H1 (cell line): ENCODE measurements around the gene SLC9C2. TPM values are rescaled to one million over a fixed set of nuclear protein-coding genes. Genes with fewer than 3 reads are reported as not detected.

Source experiments
- CTCF ChIA-PET: fragments of 300-600 bp; sonication (Branson Sonifier 250); formaldehyde crosslinking; loops from one replicate; lab custom pipeline; 2021; ENCODE audit not compliant: partially characterized antibody; lab: Charles Lee
- POLR2A ChIA-PET: fragments of 300-600 bp; sonication (Branson Sonifier 250); formaldehyde crosslinking; loops from one replicate; lab custom pipeline; 2021; ENCODE audit warnings: inconsistent platforms; ENCODE audit not compliant: partially characterized antibody; lab: Charles Lee
- DNase-seq, 2 experiments: peaks; one replicate each; pipeline versions ENCODE4 v3.0.0 to v3.0.0-alpha.2; 2010 to 2022; ENCODE audit warnings: low spot score in 2 of 2, low read depth in 1 of 2, mixed read lengths in 1 of 2
- FAIRE-seq: peaks from 2 replicates; lab custom pipeline; 2011; peaks lifted over from hg19 to GRCh38; lab: Jason Lieb, UNC
- H2AFZ ChIP-seq: 2 replicates; pipeline ENCODE4 v1.8.1; 2012; ENCODE audit warnings: low read length, inconsistent platforms
- H2AK5ac ChIP-seq: 2 replicates; pipeline ENCODE4 v1.6.1; 2013; ENCODE audit warnings: low read depth, low read length
- H2BK120ac ChIP-seq: replicated peaks from 2 replicates; pipeline ENCODE3; 2013; ENCODE audit warnings: low read depth, low read length, inconsistent platforms
- H2BK12ac ChIP-seq: 2 replicates; pipeline ENCODE4 v1.6.1; 2013; ENCODE audit warnings: low read depth, low read length
- H2BK15ac ChIP-seq: 2 replicates; pipeline ENCODE4 v1.6.1; 2013; ENCODE audit warnings: low read length
- H2BK20ac ChIP-seq: 2 replicates; pipeline ENCODE4 v1.6.1; 2013; ENCODE audit warnings: low read length
- H2BK5ac ChIP-seq: 2 replicates; pipeline ENCODE4 v1.6.1; 2013; ENCODE audit warnings: low read depth, low read length
- H3K14ac ChIP-seq: 2 replicates; pipeline ENCODE4 v1.6.1; 2013; ENCODE audit warnings: inconsistent platforms; ENCODE audit not compliant: insufficient read length
- H3K18ac ChIP-seq: 2 replicates; pipeline ENCODE4 v1.6.1; 2013; ENCODE audit warnings: low read length; ENCODE audit errors: extremely low read depth
- H3K23ac ChIP-seq: 2 replicates; pipeline ENCODE4 v1.6.1; 2013; ENCODE audit warnings: inconsistent platforms; ENCODE audit not compliant: insufficient read length
- H3K23me2 ChIP-seq: 2 replicates; pipeline ENCODE4 v1.6.1; 2013; ENCODE audit warnings: low read depth, low read length
- H3K27ac ChIP-seq: 2 replicates; pipeline ENCODE4 v1.6.1; 2011; ENCODE audit warnings: low read depth, low read length, inconsistent platforms
- H3K27me3 ChIP-seq, 4 experiments: replicated peaks in 1 of 4; 1 replicate in 1 of 4; 2 replicates in 3 of 4; pipeline versions ENCODE4 v1.6.1 to v1.8.1; 2011 to 2013; ENCODE audit warnings: low read length in 3 of 4, mild to moderate bottlenecking in 3 of 4, inconsistent platforms in 2 of 4, mixed read lengths in 2 of 4, moderate library complexity in 1 of 4; ENCODE audit not compliant: control insufficient read depth in 3 of 4, insufficient read depth in 3 of 4; ENCODE audit errors: extremely low read depth in 1 of 4
- H3K36me3 ChIP-seq, 4 experiments: 2 replicates each; pipeline versions ENCODE4 v1.6.1 to v1.8.1; 2011 to 2013; ENCODE audit warnings: mild to moderate bottlenecking in 4 of 4, low read length in 3 of 4, moderate library complexity in 2 of 4, control low read depth in 1 of 4, inconsistent platforms in 1 of 4; ENCODE audit not compliant: insufficient read depth in 4 of 4, control insufficient read depth in 2 of 4
- H3K4ac ChIP-seq: replicated peaks from 2 replicates; pipeline ENCODE3; 2013; ENCODE audit warnings: low read length, low read depth, mixed read lengths, inconsistent platforms; ENCODE audit not compliant: insufficient read length
- H3K4me1 ChIP-seq, 4 experiments: replicated peaks in 1 of 4; 1 replicate in 1 of 4; 2 replicates in 3 of 4; pipeline versions ENCODE4 v1.6.1 to v1.8.1; 2011 to 2013; ENCODE audit warnings: low read length in 3 of 4, inconsistent platforms in 2 of 4, mixed read lengths in 1 of 4; ENCODE audit not compliant: insufficient read depth in 4 of 4, control insufficient read depth in 3 of 4
- H3K4me2 ChIP-seq, 2 experiments: 2 replicates each; pipeline versions ENCODE4 v1.6.1 to v1.8.1; 2011 to 2013; ENCODE audit warnings: low read depth in 2 of 2, low read length in 2 of 2, control low read depth in 1 of 2, inconsistent platforms in 1 of 2, mild to moderate bottlenecking in 1 of 2; ENCODE audit not compliant: insufficient read depth in 1 of 2
- H3K4me3 ChIP-seq, 4 experiments: fragments of 200-600, 300-600 bp in 1 of 4; sonication (generic), shearing (Covaris generic), sonication (Bioruptor Twin) in 1 of 4; 2 replicates each; pipeline versions ENCODE4 v1.5.1 to v1.8.1; 2011 to 2016; ENCODE audit warnings: low read length in 4 of 4, low read depth in 3 of 4, control low read depth in 2 of 4, inconsistent platforms in 2 of 4, mild to moderate bottlenecking in 2 of 4, mixed read lengths in 1 of 4, moderate library complexity in 1 of 4; ENCODE audit not compliant: insufficient read depth in 2 of 4; ENCODE audit errors: extremely low read depth in 1 of 4
- H3K56ac ChIP-seq: replicated peaks from 2 replicates; pipeline ENCODE3; 2013; ENCODE audit warnings: low read depth, mild to moderate bottlenecking, mixed read lengths, low read length, inconsistent platforms; ENCODE audit not compliant: insufficient read length
- H3K79me1 ChIP-seq: 2 replicates; pipeline ENCODE4 v1.6.1; 2013; ENCODE audit warnings: low read depth, low read length, control low read depth
- H3K79me2 ChIP-seq, 2 experiments: 2 replicates each; pipeline versions ENCODE4 v1.6.1 to v1.8.1; 2012 to 2013; ENCODE audit warnings: low read length in 2 of 2, mild to moderate bottlenecking in 2 of 2, inconsistent platforms in 1 of 2; ENCODE audit not compliant: insufficient read depth in 2 of 2, control insufficient read depth in 1 of 2
- H3K9ac ChIP-seq, 4 experiments: replicated peaks in 1 of 4; 1 replicate in 1 of 4; 2 replicates in 3 of 4; pipeline versions ENCODE4 v1.6.1 to v1.8.1; 2011 to 2013; ENCODE audit warnings: low read depth in 3 of 4, low read length in 3 of 4, control low read depth in 2 of 4, mild to moderate bottlenecking in 2 of 4, moderate library complexity in 2 of 4, inconsistent platforms in 1 of 4; ENCODE audit errors: extremely low read depth in 1 of 4
- H3K9me3 ChIP-seq, 2 experiments: 2 replicates each; pipeline versions ENCODE4 v1.6.1 to v1.8.1; 2012 to 2013; ENCODE audit warnings: mild to moderate bottlenecking in 2 of 2, moderate library complexity in 2 of 2, control low read depth in 1 of 2, inconsistent platforms in 1 of 2, low read depth in 1 of 2, low read length in 1 of 2, mixed read lengths in 1 of 2; ENCODE audit not compliant: insufficient read depth in 2 of 2
- H4K20me1 ChIP-seq, 2 experiments: replicated peaks in 1 of 2; 2 replicates each; pipeline versions ENCODE3 to v1.8.1; 2011 to 2013; ENCODE audit warnings: inconsistent platforms in 2 of 2, low read length in 2 of 2, mild to moderate bottlenecking in 1 of 2; ENCODE audit not compliant: insufficient read depth in 2 of 2, control insufficient read depth in 1 of 2
- H4K5ac ChIP-seq: 2 replicates; pipeline ENCODE4 v1.6.1; 2013; ENCODE audit warnings: low read length, low read depth, mixed read lengths, inconsistent platforms; ENCODE audit not compliant: insufficient read length
- H4K8ac ChIP-seq: 2 replicates; pipeline ENCODE4 v1.8.0; 2013; ENCODE audit warnings: mild to moderate bottlenecking, moderate library complexity, low read length, inconsistent platforms; ENCODE audit not compliant: insufficient read depth; ENCODE audit errors: extremely low read depth
- H4K91ac ChIP-seq: replicated peaks from 2 replicates; pipeline ENCODE3; 2013; ENCODE audit warnings: low read length, mixed read lengths, inconsistent platforms; ENCODE audit not compliant: insufficient read length
- EGR1 ChIP-seq: IDR thresholded peaks from 2 replicates; pipeline ENCODE4 v1.6.1; 2011; ENCODE audit warnings: low read depth, low read length, borderline replicate concordance
- HDAC2 ChIP-seq, 2 experiments: fragments of 300-600 bp in 1 of 2; sonication (generic) in 1 of 2; IDR thresholded peaks; 2 replicates each; pipeline ENCODE4 v1.6.1; 2011 to 2012; ENCODE audit warnings: low read depth in 2 of 2, low read length in 2 of 2, mild to moderate bottlenecking in 2 of 2, moderate library complexity in 2 of 2, borderline replicate concordance in 1 of 2, inconsistent platforms in 1 of 2
- JUN ChIP-seq: IDR thresholded peaks from 2 replicates; pipeline ENCODE4 v1.6.1; 2011; ENCODE audit warnings: low read depth, mild to moderate bottlenecking, improper control_type of control experiment, low read length
- KDM1A ChIP-seq: fragments of 200-600, 300-600 bp; sonication (generic); IDR thresholded peaks from 2 replicates; pipeline ENCODE4 v1.7.1; 2016; ENCODE audit warnings: mild to moderate bottlenecking, low read length, borderline replicate concordance
- SIX5 ChIP-seq: IDR thresholded peaks from 2 replicates; pipeline ENCODE4 v1.6.1; 2011; ENCODE audit warnings: mild to moderate bottlenecking, low read depth, low read length
- SUZ12 ChIP-seq: fragments of 200-600 bp; sonication (generic); IDR thresholded peaks from 2 replicates; pipeline ENCODE4 v1.6.1; 2012; ENCODE audit warnings: mild to moderate bottlenecking, inconsistent platforms, low read length, moderate library complexity, mixed read lengths
- WGBS, 2 experiments: shearing (Covaris generic) in 1 of 2; methylation state at CpG; one replicate each; pipeline versions ENCODE4 v1.1.6 to v1.1.7; 2013 to 2015; ENCODE audit warnings: low lambda C conversion rate in 2 of 2, mixed read lengths in 2 of 2, inconsistent platforms in 1 of 2, low coverage in 1 of 2, missing lambda C conversion rate in 1 of 2; ENCODE audit not compliant: insufficient replicate concordance in 2 of 2, insufficient coverage in 1 of 2, insufficient read length in 1 of 2; ENCODE audit errors: extremely low coverage in 1 of 2, missing lambda C conversion rate in 1 of 2; 5-methylcytosine and 5-hydroxymethylcytosine counted together
- polyA plus RNA-seq, 7 experiments: library from polyadenylated mRNA; depleted of rRNA in 3 of 7; stranded (reverse) in 5 of 7; unstranded in 2 of 7; fragments of >200 nt in 5 of 7; fragments of 200-250 nt in 2 of 7; gene quantifications; 1 replicate in 5 of 7; 2 replicates in 1 of 7; 4 replicates in 1 of 7; pipeline versions ENCODE4 v1.2.1 to v1.2.3, GENCODE V29; 2011 to 2013; ENCODE audit warnings: missing spikeins in 2 of 7, mixed read lengths in 2 of 7
- total RNA-seq: library from RNA; stranded (reverse); fragmentation: NEBNext Ultra II Directional; extraction: Animal tissue kit (Norgen Biotek cat#: 25700); gene quantifications from 2 replicates; pipeline ENCODE4 v1.2.1, GENCODE V29; 2021

SLC9C2 gene
- total and polyA plus RNA-seq, 2 of the 8 experiments (the other 6 are each of a cell fraction or from before 2014, with no cell fraction given): not detected

DNA sequence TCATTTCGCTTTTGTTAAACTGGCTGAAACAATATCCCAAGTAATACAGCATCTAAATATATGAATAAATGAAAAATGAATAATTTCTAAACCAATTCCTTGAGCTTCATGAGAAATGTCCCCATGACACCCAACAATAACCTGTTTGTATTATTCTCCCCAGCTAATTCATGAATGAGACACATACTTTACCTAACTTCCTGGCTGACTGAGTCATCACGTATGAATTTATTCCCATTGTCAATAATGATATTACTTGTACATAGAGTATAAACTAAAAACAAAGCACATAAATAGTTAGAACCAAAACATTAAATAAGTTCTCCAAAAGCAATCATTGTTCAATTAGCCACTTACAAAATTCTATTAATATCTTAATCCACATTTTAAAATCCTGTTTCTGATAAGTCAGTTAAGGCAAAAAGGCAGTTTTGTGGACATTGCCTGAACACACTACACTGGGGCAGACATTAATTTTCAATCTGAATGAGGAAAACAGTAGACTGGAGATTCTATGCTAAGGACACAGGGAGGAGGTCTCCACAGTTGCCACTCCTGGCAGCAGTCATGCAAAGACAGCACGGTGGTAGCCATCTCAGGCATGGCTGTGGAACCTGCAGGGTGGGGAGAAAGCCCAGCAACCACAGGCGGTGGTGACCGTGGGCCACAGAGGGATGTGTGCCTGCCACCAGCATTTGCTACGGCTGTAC, 48.2 kb downstream of the SLC9C2 start:
- H2AFZ ChIP-seq: no peak overlapping the region
- ChIA-PET CTCF (no interaction called here), POLR2A (no interaction called here)
- no peaks in the 10 kb centered on the region for H3K36me3 ChIP-seq
- H3K4me1 ChIP-seq: no peaks in the 10 kb centered on the region
- no peaks in the 10 kb centered on the region for H3K23me2 ChIP-seq
- no peak overlapping the region for H3K4ac ChIP-seq
- no peak overlapping the region for H3K4me3 ChIP-seq
- H2BK20ac ChIP-seq: no peak overlapping the region
- H2BK5ac ChIP-seq: no peak overlapping the region
- no peak overlapping the region for H2BK12ac ChIP-seq
- no peaks in the 10 kb centered on the region for H3K27me3 ChIP-seq
- FAIRE-seq: no peak
- no peak overlapping the region for H2BK120ac ChIP-seq
- H3K9ac ChIP-seq: no peak overlapping the region
- 89% methylated on average over 6 of the region's 6 CpGs; no CpG with 5 or more reads in 1 of the 2 experiments for WGBS, 2 experiments
- no peaks in the 10 kb centered on the region for H3K79me1 ChIP-seq
- H3K23ac ChIP-seq: no peak overlapping the region
- no peak overlapping the region for H3K56ac ChIP-seq
- no peak overlapping the region for H2AK5ac ChIP-seq
- H3K4me2 ChIP-seq: no peak overlapping the region
- H4K20me1 ChIP-seq: no peaks in the 10 kb centered on the region
- DNase-seq: no peak
- H4K5ac ChIP-seq: no peak overlapping the region
- no peaks in the 10 kb centered on the region for H3K79me2 ChIP-seq
- no peak overlapping the region for H3K14ac ChIP-seq
- no peak overlapping the region for H2BK15ac ChIP-seq
- no peaks in the 10 kb centered on the region for H3K9me3 ChIP-seq
- TF ChIP-seq EGR1 (no peak), HDAC2 (IDR thresholded peaks at IDR 0.05; ENCODE audit: borderline replicate concordance in 1 of 2, low read depth in 2 of 2, low read length in 2 of 2) (no peak), SIX5 (no peak), JUN (no peak), KDM1A (no peak), SUZ12 (no peak)
- no peak overlapping the region for H4K91ac ChIP-seq
- no peak overlapping the region for H3K18ac ChIP-seq
- no peak overlapping the region for H4K8ac ChIP-seq
- no peak overlapping the region for H3K27ac ChIP-seq
